Measurements from ENCODE around the gene LAMC2.

LAMC2 gene

DNA sequence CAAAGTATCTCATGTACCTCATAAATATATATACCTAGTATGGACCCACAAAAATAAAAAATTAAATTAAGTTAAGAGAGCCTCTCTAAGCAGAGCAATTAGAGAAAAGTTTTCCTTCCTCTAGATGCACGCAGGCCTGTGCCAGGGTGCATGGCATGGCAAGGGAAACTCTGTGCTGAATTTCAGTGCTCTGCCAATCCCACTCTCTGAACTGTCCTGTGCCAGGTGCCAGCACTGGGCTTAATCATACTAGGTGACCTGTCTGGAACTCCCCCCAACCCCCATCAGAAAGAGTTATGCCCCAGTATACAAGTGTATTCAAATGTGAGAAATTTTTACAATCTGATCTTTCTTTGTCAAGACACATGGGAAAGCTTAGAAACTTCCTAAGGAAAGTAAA, 10.4 kb upstream of the LAMC2 start:
- TF ChIP-seq EZH2phosphoT487 (IDR thresholded peaks at IDR 0.05; ENCODE audit: borderline replicate concordance), result no peak
- TF ChIP-seq, protein P1, sequence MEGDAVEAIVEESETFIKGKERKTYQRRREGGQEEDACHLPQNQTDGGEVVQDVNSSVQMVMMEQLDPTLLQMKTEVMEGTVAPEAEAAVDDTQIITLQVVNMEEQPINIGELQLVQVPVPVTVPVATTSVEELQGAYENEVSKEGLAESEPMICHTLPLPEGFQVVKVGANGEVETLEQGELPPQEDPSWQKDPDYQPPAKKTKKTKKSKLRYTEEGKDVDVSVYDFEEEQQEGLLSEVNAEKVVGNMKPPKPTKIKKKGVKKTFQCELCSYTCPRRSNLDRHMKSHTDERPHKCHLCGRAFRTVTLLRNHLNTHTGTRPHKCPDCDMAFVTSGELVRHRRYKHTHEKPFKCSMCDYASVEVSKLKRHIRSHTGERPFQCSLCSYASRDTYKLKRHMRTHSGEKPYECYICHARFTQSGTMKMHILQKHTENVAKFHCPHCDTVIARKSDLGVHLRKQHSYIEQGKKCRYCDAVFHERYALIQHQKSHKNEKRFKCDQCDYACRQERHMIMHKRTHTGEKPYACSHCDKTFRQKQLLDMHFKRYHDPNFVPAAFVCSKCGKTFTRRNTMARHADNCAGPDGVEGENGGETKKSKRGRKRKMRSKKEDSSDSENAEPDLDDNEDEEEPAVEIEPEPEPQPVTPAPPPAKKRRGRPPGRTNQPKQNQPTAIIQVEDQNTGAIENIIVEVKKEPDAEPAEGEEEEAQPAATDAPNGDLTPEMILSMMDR (conservative IDR thresholded peaks at IDR 0.05; ENCODE audit: low read length), result no peak
- H3K9me3 ChIP-seq (ENCODE audit: insufficient read depth, low read depth, low read length), result no peaks in the 10 kb centered on the region
- H3K4me1 ChIP-seq (ENCODE audit: insufficient read depth, low read length, poor library complexity, severe bottlenecking), result peaks cover 7% of the 10 kb centered on the region
- no peak overlapping the region for H3K4me2 ChIP-seq (ENCODE audit: low read depth, low read length, poor library complexity, severe bottlenecking)
- H3K9ac ChIP-seq (ENCODE audit: low read depth, low read length, poor library complexity, severe bottlenecking), result no peak overlapping the region
- no peak overlapping the region for H3K4me3 ChIP-seq (ENCODE audit: low read length, poor library complexity, severe bottlenecking)
- H3K36me3 ChIP-seq (ENCODE audit: insufficient read depth, low read length), result no peaks in the 10 kb centered on the region
- H4K20me1 ChIP-seq (ENCODE audit: insufficient read depth, low read length, poor library complexity, severe bottlenecking), result no peaks in the 10 kb centered on the region
- H3K79me2 ChIP-seq (ENCODE audit: insufficient read depth, low read length), result no peaks in the 10 kb centered on the region
- no peaks in the 10 kb centered on the region for H3F3A ChIP-seq (ENCODE audit: low read depth)
- H3K9me2 ChIP-seq (replicated peaks; ENCODE audit: low read depth, low read length), result no peaks in the 10 kb centered on the region
- H3K27me3 ChIP-seq (ENCODE audit: insufficient read depth, low read length, poor library complexity, severe bottlenecking), result no peaks in the 10 kb centered on the region
- H2AFZ ChIP-seq (ENCODE audit: low read length), result no peak overlapping the region

- H3K79me2 ChIP-seq (ENCODE audit: insufficient read depth, low read length), result no peaks in the 10 kb centered on the region
- TF ChIP-seq, protein P1 (conservative IDR thresholded peaks at IDR 0.05; ENCODE audit: low read length), result no peak
- TF ChIP-seq EZH2phosphoT487 (IDR thresholded peaks at IDR 0.05; ENCODE audit: borderline replicate concordance), result no peak
- H2AFZ ChIP-seq (ENCODE audit: low read length), result no peak overlapping the region
- no peaks in the 10 kb centered on the region for H3K36me3 ChIP-seq (ENCODE audit: insufficient read depth, low read length)
- H4K20me1 ChIP-seq (ENCODE audit: insufficient read depth, low read length, poor library complexity, severe bottlenecking), result no peaks in the 10 kb centered on the region
- H3K4me1 ChIP-seq (ENCODE audit: insufficient read depth, low read length, poor library complexity, severe bottlenecking), result peaks cover 11% of the 10 kb centered on the region
- H3F3A ChIP-seq (ENCODE audit: low read depth), result no peaks in the 10 kb centered on the region
- H3K9me2 ChIP-seq (replicated peaks; ENCODE audit: low read depth, low read length), result no peaks in the 10 kb centered on the region
- no peak overlapping the region for H3K4me2 ChIP-seq (ENCODE audit: low read depth, low read length, poor library complexity, severe bottlenecking)
- H3K9ac ChIP-seq (ENCODE audit: low read depth, low read length, poor library complexity, severe bottlenecking), result no peak overlapping the region
- H3K9me3 ChIP-seq (ENCODE audit: insufficient read depth, low read depth, low read length), result no peaks in the 10 kb centered on the region
- H3K4me3 ChIP-seq (ENCODE audit: low read length, poor library complexity, severe bottlenecking), result no peak overlapping the region
- H3K27me3 ChIP-seq (ENCODE audit: insufficient read depth, low read length, poor library complexity, severe bottlenecking), result no peaks in the 10 kb centered on the region
These were observed 7.5 kb upstream of the LAMC2 start for GRCh38 chr1:183178545-183178944.

- Histone ChIP-seq H3K4me3 (ENCODE audit: low read length, poor library complexity, severe bottlenecking) (no peak overlapping the region), H3F3A (ENCODE audit: low read depth) (no peaks in the 10 kb centered on the region), H2AFZ (ENCODE audit: low read length) (no peak overlapping the region), H3K36me3 (ENCODE audit: insufficient read depth, low read length) (no peaks in the 10 kb centered on the region), H3K4me2 (ENCODE audit: low read depth, low read length, poor library complexity, severe bottlenecking) (no peak overlapping the region), H3K27me3 (ENCODE audit: insufficient read depth, low read length, poor library complexity, severe bottlenecking) (no peaks in the 10 kb centered on the region), H3K9ac (ENCODE audit: low read depth, low read length, poor library complexity, severe bottlenecking) (no peak overlapping the region), H4K20me1 (ENCODE audit: insufficient read depth, low read length, poor library complexity, severe bottlenecking) (no peaks in the 10 kb centered on the region), H3K79me2 (ENCODE audit: insufficient read depth, low read length) (no peaks in the 10 kb centered on the region), H3K4me1 (ENCODE audit: insufficient read depth, low read length, poor library complexity, severe bottlenecking) (peaks cover 11% of the 10 kb centered on the region), H3K9me2 (replicated peaks; ENCODE audit: low read depth, low read length) (no peaks in the 10 kb centered on the region), H3K9me3 (ENCODE audit: insufficient read depth, low read depth, low read length) (no peaks in the 10 kb centered on the region)
- TF ChIP-seq EZH2phosphoT487 (IDR thresholded peaks at IDR 0.05; ENCODE audit: borderline replicate concordance), result no peak
- TF ChIP-seq, protein P1 (conservative IDR thresholded peaks at IDR 0.05; ENCODE audit: low read length), result no peak
These were observed 7.0 kb upstream of the LAMC2 start for GRCh38 chr1:183179033-183179432.

All from Loucy (cell line).